Loucy (cell line): ENCODE data around the gene MLXIPL.

Experiments used
- EZH2phosphoT487 ChIP-seq: fragments of 200-600 bp; IDR thresholded peaks from 2 replicates; pipeline ENCODE4 v1.6.1; 2018; ENCODE audit warnings: antibody characterized with exemption, mild to moderate bottlenecking, moderate library complexity, borderline replicate concordance
- TF ChIP-seq, protein P1 (sequence below): fragments of 200-600 bp; sonication (generic); conservative IDR thresholded peaks from 2 replicates; pipeline ENCODE4 v1.5.1; 2014; ENCODE audit warnings: mild to moderate bottlenecking, antibody characterized with exemption, low read length

DNA sequence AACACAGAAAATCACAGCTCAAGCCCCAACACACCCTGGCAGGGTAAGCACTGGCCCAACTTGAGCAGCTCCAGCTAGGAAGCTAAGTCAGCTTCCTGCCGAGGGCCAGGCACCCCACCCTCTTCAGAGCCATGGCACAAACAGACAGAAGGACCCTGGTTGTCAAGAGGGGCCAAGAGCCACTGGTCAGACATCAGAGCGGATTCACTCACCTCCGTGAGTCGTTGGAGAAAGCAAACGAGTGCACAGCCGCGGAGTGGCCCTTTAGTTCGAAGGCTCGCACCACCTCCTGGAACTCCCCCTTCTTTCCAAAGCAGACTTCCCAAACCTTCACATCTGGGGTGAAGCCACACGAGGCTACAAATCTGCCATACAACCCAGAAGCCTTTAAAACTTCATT is 53.3 kb downstream of the MLXIPL start:
- TF ChIP-seq, protein P1, sequence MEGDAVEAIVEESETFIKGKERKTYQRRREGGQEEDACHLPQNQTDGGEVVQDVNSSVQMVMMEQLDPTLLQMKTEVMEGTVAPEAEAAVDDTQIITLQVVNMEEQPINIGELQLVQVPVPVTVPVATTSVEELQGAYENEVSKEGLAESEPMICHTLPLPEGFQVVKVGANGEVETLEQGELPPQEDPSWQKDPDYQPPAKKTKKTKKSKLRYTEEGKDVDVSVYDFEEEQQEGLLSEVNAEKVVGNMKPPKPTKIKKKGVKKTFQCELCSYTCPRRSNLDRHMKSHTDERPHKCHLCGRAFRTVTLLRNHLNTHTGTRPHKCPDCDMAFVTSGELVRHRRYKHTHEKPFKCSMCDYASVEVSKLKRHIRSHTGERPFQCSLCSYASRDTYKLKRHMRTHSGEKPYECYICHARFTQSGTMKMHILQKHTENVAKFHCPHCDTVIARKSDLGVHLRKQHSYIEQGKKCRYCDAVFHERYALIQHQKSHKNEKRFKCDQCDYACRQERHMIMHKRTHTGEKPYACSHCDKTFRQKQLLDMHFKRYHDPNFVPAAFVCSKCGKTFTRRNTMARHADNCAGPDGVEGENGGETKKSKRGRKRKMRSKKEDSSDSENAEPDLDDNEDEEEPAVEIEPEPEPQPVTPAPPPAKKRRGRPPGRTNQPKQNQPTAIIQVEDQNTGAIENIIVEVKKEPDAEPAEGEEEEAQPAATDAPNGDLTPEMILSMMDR: no peak
- no peak for TF ChIP-seq EZH2phosphoT487
